ENCODE data around the gene SPINDOC. TPM values are rescaled to one million over a fixed set of nuclear protein-coding genes. Genes with fewer than 3 reads are reported as not detected.

Gene SPINDOC
- total RNA-seq, 4 donors from 2014 or later, result 1.5 to 9.8 (median 5.2) TPM

DNA sequence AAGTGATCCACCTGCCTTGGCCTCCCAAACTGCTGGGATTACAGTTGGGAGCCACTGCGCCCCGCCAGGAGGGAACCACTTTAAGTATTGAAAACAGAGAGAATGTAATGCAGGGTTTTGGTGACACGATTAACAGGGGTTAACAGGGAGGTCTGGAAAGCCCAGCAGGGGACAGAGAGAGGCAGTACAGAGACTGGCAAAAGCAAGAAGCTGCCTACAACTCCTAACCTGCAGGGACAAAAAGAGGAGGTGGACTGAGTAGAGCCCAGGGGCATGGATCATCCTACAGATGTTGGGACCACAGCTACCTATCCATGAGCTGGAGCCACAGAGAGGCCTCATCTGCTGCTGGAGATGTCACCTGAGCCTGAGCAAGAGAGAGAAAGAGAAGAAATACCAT, 1.7 kb upstream of the SPINDOC start:
- WGBS, 2 donors (ENCODE audit: low coverage in 1 of 2), result 67 to 92% methylated on average over 1 to 3 of the region's 3 CpGs

DNA sequence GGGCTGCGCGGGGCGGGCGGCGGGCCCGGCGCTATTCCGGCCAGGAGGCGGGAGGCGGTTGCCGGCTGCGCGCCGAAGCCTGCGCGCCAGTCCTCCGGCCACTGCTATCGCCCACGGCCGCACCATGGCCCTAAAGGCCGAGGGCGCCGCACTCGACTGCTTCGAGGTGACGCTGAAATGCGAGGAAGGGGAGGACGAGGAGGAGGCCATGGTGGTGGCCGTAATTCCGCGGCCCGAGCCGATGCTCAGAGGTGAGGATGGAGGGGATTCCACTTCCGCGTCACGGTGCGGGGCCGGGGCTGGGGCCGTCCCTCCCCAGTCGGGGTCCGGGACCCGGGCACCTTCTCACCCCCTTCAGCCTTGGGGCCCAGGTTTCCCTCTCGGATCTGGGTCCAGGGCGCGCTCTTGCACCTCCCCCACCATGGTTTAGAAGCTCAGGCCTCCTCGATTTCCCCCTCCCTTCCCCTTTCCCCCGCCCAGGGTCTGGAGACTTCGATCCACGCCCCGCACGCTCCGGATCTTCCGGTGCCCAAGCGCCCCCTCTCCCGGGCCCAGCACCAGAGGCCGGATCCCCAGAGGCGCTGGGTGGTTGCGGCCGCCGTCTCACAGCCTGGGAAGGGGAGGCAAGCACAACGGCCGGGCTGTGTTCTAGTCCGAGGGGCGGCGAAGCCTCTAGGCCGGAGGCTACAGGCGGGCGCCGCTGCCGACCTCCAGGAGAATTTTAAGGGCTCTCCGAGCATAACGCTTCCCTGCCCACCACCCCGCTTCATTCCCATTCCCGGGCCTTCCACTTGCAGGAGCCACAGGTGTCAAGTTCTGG, 517 bp downstream of the SPINDOC start:
- WGBS, 2 donors (ENCODE audit: low coverage in 1 of 2), result 0% methylated on average over 7 to 53 of the region's 74 CpGs
- in situ Hi-C loops (cut with MboI; ENCODE audit: low pct_ligation_motif_present in 1 of 4, low pct_unique_long_range_greater_than_20kb in 1 of 4, low sequenced_read_pairs in 3 of 4), result no loop called here
- intact Hi-C loops (cut with DNase I; ENCODE audit: low total_unique reads), result loop anchor here (5.0 kb wide), 1 partner anchor 46 kb away; the partner anchor contains the start of gene ZFTA
- DNase-seq, result peak; percentile 47
- Histone ChIP-seq H3K4me3 (peak overlapping the region; percentile 71 to 87 (median 79)), H3K27ac (peak overlapping the region; percentile 77 to 87 (median 82)), H3K9me3 (no peaks in the 10 kb centered on the region), H3K36me3 (peaks cover 0 to 10% (median 0%) of the 10 kb centered on the region in 4 donors), H3K27me3 (no peaks in the 10 kb centered on the region), H3K4me1 (peaks cover 12 to 23% (median 20%) of the 10 kb centered on the region in 4 donors)
- TF ChIP-seq, protein P1, sequence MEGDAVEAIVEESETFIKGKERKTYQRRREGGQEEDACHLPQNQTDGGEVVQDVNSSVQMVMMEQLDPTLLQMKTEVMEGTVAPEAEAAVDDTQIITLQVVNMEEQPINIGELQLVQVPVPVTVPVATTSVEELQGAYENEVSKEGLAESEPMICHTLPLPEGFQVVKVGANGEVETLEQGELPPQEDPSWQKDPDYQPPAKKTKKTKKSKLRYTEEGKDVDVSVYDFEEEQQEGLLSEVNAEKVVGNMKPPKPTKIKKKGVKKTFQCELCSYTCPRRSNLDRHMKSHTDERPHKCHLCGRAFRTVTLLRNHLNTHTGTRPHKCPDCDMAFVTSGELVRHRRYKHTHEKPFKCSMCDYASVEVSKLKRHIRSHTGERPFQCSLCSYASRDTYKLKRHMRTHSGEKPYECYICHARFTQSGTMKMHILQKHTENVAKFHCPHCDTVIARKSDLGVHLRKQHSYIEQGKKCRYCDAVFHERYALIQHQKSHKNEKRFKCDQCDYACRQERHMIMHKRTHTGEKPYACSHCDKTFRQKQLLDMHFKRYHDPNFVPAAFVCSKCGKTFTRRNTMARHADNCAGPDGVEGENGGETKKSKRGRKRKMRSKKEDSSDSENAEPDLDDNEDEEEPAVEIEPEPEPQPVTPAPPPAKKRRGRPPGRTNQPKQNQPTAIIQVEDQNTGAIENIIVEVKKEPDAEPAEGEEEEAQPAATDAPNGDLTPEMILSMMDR (IDR thresholded peaks at IDR 0.05), result no peak
- TF ChIP-seq POLR2AphosphoS5 (IDR thresholded peaks at IDR 0.05), result no peak
- no peak for TF ChIP-seq EP300 (IDR thresholded peaks at IDR 0.05; ENCODE audit: low read depth)
- TF ChIP-seq POLR2A (IDR thresholded peaks at IDR 0.05), result no peak

More for the DNA sequence above, 1.7 kb upstream of the SPINDOC start:
- no peak overlapping the region for H3K4me3 ChIP-seq
- in situ Hi-C loops (cut with MboI; ENCODE audit: low pct_ligation_motif_present in 1 of 4, low pct_unique_long_range_greater_than_20kb in 1 of 4, low sequenced_read_pairs in 3 of 4), result no loop called here
- no peak for TF ChIP-seq POLR2A (IDR thresholded peaks at IDR 0.05)
- no peak for TF ChIP-seq EP300 (IDR thresholded peaks at IDR 0.05; ENCODE audit: low read depth)
- no peak for TF ChIP-seq POLR2AphosphoS5 (IDR thresholded peaks at IDR 0.05)
- TF ChIP-seq, protein P1 (IDR thresholded peaks at IDR 0.05), result no peak
- no peaks in the 10 kb centered on the region for H3K9me3 ChIP-seq
- H3K4me1 ChIP-seq, result peaks cover 12 to 23% (median 20%) of the 10 kb centered on the region in 4 donors
- H3K27me3 ChIP-seq, result no peaks in the 10 kb centered on the region
- no peaks in the 10 kb centered on the region for H3K36me3 ChIP-seq
- DNase-seq, result no peak
- intact Hi-C loops (cut with DNase I; ENCODE audit: low total_unique reads), result loop anchor here (5.0 kb wide), 1 partner anchor 44 kb away; the partner anchor contains the start of gene ZFTA
- H3K27ac ChIP-seq, result no peak overlapping the region

DNA sequence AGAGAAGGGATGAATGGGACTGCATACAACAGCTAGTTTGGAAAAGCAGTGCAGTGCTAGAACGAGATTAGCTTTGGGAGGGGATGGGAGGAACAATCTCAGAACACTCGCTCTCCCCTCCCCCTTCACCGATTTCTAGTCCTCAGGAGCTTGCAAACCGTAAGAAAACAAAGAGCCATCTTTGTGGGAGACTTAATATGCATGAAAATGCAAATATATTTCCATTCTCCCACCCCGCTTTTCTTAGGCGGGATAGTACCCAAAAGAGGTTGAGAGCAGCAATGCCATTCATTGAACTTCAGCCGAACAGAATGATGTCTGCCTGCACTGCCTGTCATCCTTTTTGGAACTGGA, 1.1 kb downstream of the SPINDOC start:
- intact Hi-C loops (cut with DNase I; ENCODE audit: low total_unique reads), result loop anchor here (5.0 kb wide), 1 partner anchor 47 kb away; the partner anchor contains the start of gene ZFTA
- TF ChIP-seq POLR2A (IDR thresholded peaks at IDR 0.05) (no peak), EP300 (IDR thresholded peaks at IDR 0.05; ENCODE audit: low read depth) (no peak), POLR2AphosphoS5 (IDR thresholded peaks at IDR 0.05) (no peak)
- TF ChIP-seq, protein P1 (IDR thresholded peaks at IDR 0.05), result no peak
- in situ Hi-C loops (cut with MboI; ENCODE audit: low pct_ligation_motif_present in 1 of 4, low pct_unique_long_range_greater_than_20kb in 1 of 4, low sequenced_read_pairs in 3 of 4), result no loop called here
- Histone ChIP-seq H3K4me1 (peaks cover 12 to 23% (median 20%) of the 10 kb centered on the region in 4 donors), H3K4me3 (peak overlapping the region; percentile 71 to 87 (median 79)), H3K27me3 (no peaks in the 10 kb centered on the region), H3K36me3 (peaks cover 0 to 15% (median 0%) of the 10 kb centered on the region in 4 donors), H3K9me3 (no peaks in the 10 kb centered on the region), H3K27ac (peak overlapping the region; percentile 77 to 87 (median 82))
- DNase-seq, result no peak
- WGBS, 2 donors (ENCODE audit: low coverage in 1 of 2), result 17% methylated on average over 7 of the region's 7 CpGs; no CpG with 5 or more reads in 1 of the 2 donors

DNA sequence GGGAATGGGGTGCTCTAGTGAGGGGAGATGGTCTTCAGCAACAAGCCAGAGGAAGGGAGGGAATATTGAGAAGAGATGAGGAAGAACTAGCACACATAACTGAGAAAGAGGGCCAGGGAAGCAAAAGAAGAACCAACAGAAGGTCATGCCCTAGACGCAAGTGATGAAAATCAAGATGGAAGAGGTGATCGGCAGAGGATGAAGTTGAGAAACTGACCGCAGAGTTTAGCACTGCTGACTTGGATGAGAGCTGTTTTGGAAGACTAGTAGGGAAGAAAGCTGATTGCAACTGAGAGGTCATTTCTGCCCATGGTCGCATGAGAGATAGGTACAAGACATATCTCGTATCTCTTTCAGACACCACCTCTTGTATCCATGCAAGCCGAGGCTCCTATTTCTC, 2.9 kb downstream of the SPINDOC start:
- intact Hi-C loops (cut with DNase I; ENCODE audit: low total_unique reads) (no loop called here), in situ Hi-C loops (cut with MboI; ENCODE audit: low pct_ligation_motif_present in 1 of 4, low pct_unique_long_range_greater_than_20kb in 1 of 4, low sequenced_read_pairs in 3 of 4) (no loop called here)
- no peaks in the 10 kb centered on the region for H3K9me3 ChIP-seq
- TF ChIP-seq POLR2AphosphoS5 (IDR thresholded peaks at IDR 0.05) (no peak), EP300 (IDR thresholded peaks at IDR 0.05; ENCODE audit: low read depth) (no peak), POLR2A (IDR thresholded peaks at IDR 0.05) (no peak)
- TF ChIP-seq, protein P1 (IDR thresholded peaks at IDR 0.05), result no peak
- no peak overlapping the region for H3K4me3 ChIP-seq
- no peaks in the 10 kb centered on the region for H3K27me3 ChIP-seq
- H3K27ac ChIP-seq, result no peak overlapping the region
- peaks cover 0 to 25% (median 3%) of the 10 kb centered on the region in 4 donors for H3K36me3 ChIP-seq
- H3K4me1 ChIP-seq, result peaks cover 12 to 23% (median 20%) of the 10 kb centered on the region in 4 donors
- DNase-seq, result no peak
- 62 to 92% methylated on average over 3 to 6 of the region's 6 CpGs for WGBS, 2 donors (ENCODE audit: low coverage in 1 of 2)
